ENCODE results near the gene DNAJA4. TPM values are rescaled to one million over a fixed set of nuclear protein-coding genes. Genes with fewer than 3 reads are reported as not detected.

Gene DNAJA4
- total and polyA plus RNA-seq, 3 experiments from 2014 or later = 12.3 to 35.3 (median 32.6) TPM

GRCh38 chr15:78302579-78303312 lies 38.4 kb downstream of the DNAJA4 start:
- Mint-ChIP-seq H3K4me1 (peaks cover 21 to 25% (median 21%) of the 10 kb centered on the region in 3 donors), H3K36me3 (peaks cover 0 to 7% (median 0%) of the 10 kb centered on the region in 3 donors), H3K4me3 (peak overlapping the region in 2 of 7 donors; percentile 28 to 67), H3K27me3 (peaks cover 1 to 10% of the 10 kb centered on the region in 2 donors), H3K9me3 (no peaks in the 10 kb centered on the region), H3K27ac (peak overlapping the region in 1 of 8 donors; percentile 77)
- Histone ChIP-seq H3K4me3 (ENCODE audit: low read length) (no peak overlapping the region), H3K9me3 (ENCODE audit: low read length) (no peaks in the 10 kb centered on the region), H3K27me3 (ENCODE audit: insufficient read depth, low read length, poor library complexity, severe bottlenecking) (no peaks in the 10 kb centered on the region), H3K4me1 (ENCODE audit: insufficient read depth, low read length) (peaks cover 13% of the 10 kb centered on the region), H3K36me3 (ENCODE audit: insufficient read depth, low read length) (no peaks in the 10 kb centered on the region), H3K27ac (ENCODE audit: low read depth, low read length) (no peak overlapping the region)
- no peak for DNase-seq
- CTCF ChIA-PET = no interaction called here
- POLR2A ChIA-PET = no interaction called here

- H3K9me3 Mint-ChIP-seq = no peaks in the 10 kb centered on the region
- peaks cover 6 to 15% of the 10 kb centered on the region in 2 donors for H3K27me3 Mint-ChIP-seq
- no peak overlapping the region for H3K27ac Mint-ChIP-seq
- no peaks in the 10 kb centered on the region for H3K9me3 ChIP-seq (ENCODE audit: low read length)
- peaks cover 0 to under 1% (median 0%) of the 10 kb centered on the region in 3 donors for H3K36me3 Mint-ChIP-seq
- no peaks in the 10 kb centered on the region for H3K4me1 ChIP-seq (ENCODE audit: insufficient read depth, low read length)
- no peaks in the 10 kb centered on the region for H3K27me3 ChIP-seq (ENCODE audit: insufficient read depth, low read length, poor library complexity, severe bottlenecking)
- H3K27ac ChIP-seq (ENCODE audit: low read depth, low read length) = no peak overlapping the region
- CTCF ChIA-PET = no interaction called here
- peaks cover 4 to 8% (median 6%) of the 10 kb centered on the region in 3 donors for H3K4me1 Mint-ChIP-seq
- no peak for DNase-seq
- POLR2A ChIA-PET = no interaction called here
- H3K4me3 Mint-ChIP-seq = no peak overlapping the region
- no peaks in the 10 kb centered on the region for H3K36me3 ChIP-seq (ENCODE audit: insufficient read depth, low read length)
- no peak overlapping the region for H3K4me3 ChIP-seq (ENCODE audit: low read length)
Measured at GRCh38 chr15:78304216-78305066, 40.1 kb downstream of the DNAJA4 start.

GRCh38 chr15:78306176-78306774 lies 41.9 kb downstream of the DNAJA4 start:
- Histone ChIP-seq H3K27ac (ENCODE audit: low read depth, low read length) (peak overlapping the region; percentile 38), H3K27me3 (ENCODE audit: insufficient read depth, low read length, poor library complexity, severe bottlenecking) (no peaks in the 10 kb centered on the region), H3K9me3 (ENCODE audit: low read length) (no peaks in the 10 kb centered on the region), H3K36me3 (ENCODE audit: insufficient read depth, low read length) (no peaks in the 10 kb centered on the region), H3K4me3 (ENCODE audit: low read length) (no peak overlapping the region), H3K4me1 (ENCODE audit: insufficient read depth, low read length) (no peaks in the 10 kb centered on the region)
- H3K4me3 Mint-ChIP-seq = no peak overlapping the region
- H3K9me3 Mint-ChIP-seq = no peaks in the 10 kb centered on the region
- H3K27me3 Mint-ChIP-seq = peaks cover 8 to 15% of the 10 kb centered on the region in 2 donors
- DNase-seq = no peak
- POLR2A ChIA-PET = no interaction called here
- no peak overlapping the region for H3K27ac Mint-ChIP-seq
- no peaks in the 10 kb centered on the region for H3K36me3 Mint-ChIP-seq
- CTCF ChIA-PET = no interaction called here
- H3K4me1 Mint-ChIP-seq = peaks cover 0 to 3% (median 1%) of the 10 kb centered on the region in 3 donors

- CTCF ChIA-PET = no interaction called here
- Mint-ChIP-seq H3K27ac (no peak overlapping the region), H3K36me3 (no peaks in the 10 kb centered on the region), H3K9me3 (no peaks in the 10 kb centered on the region), H3K27me3 (peaks cover 11 to 24% of the 10 kb centered on the region in 2 donors), H3K4me3 (no peak overlapping the region), H3K4me1 (no peaks in the 10 kb centered on the region)
- Histone ChIP-seq H3K4me3 (ENCODE audit: low read length) (no peak overlapping the region), H3K36me3 (ENCODE audit: insufficient read depth, low read length) (no peaks in the 10 kb centered on the region), H3K27me3 (ENCODE audit: insufficient read depth, low read length, poor library complexity, severe bottlenecking) (no peaks in the 10 kb centered on the region), H3K27ac (ENCODE audit: low read depth, low read length) (no peak overlapping the region), H3K4me1 (ENCODE audit: insufficient read depth, low read length) (no peaks in the 10 kb centered on the region), H3K9me3 (ENCODE audit: low read length) (no peaks in the 10 kb centered on the region)
- POLR2A ChIA-PET = no interaction called here
- no peak for DNase-seq
Measured at GRCh38 chr15:78307976-78308375, 43.6 kb downstream of the DNAJA4 start.

GRCh38 chr15:78308422-78309032 lies 44.2 kb downstream of the DNAJA4 start:
- Mint-ChIP-seq H3K27me3 (peaks cover 11 to 26% of the 10 kb centered on the region in 2 donors), H3K27ac (no peak overlapping the region), H3K36me3 (no peaks in the 10 kb centered on the region), H3K4me1 (no peaks in the 10 kb centered on the region), H3K4me3 (no peak overlapping the region), H3K9me3 (no peaks in the 10 kb centered on the region)
- Histone ChIP-seq H3K27me3 (ENCODE audit: insufficient read depth, low read length, poor library complexity, severe bottlenecking) (no peaks in the 10 kb centered on the region), H3K9me3 (ENCODE audit: low read length) (no peaks in the 10 kb centered on the region), H3K27ac (ENCODE audit: low read depth, low read length) (no peak overlapping the region), H3K36me3 (ENCODE audit: insufficient read depth, low read length) (no peaks in the 10 kb centered on the region), H3K4me1 (ENCODE audit: insufficient read depth, low read length) (no peaks in the 10 kb centered on the region), H3K4me3 (ENCODE audit: low read length) (no peak overlapping the region)
- ChIA-PET CTCF (interaction anchor here (0.9 kb wide), 1 partner anchor 9 kb away, joined by 3 read pairs; the partner anchor contains the start of gene SKIC8), POLR2A (no interaction called here)
- DNase-seq = peak in 3 of 5 donors; percentile 15 to 50 (median 19)

GRCh38 chr15:78311292-78311691 lies 46.9 kb downstream of the DNAJA4 start:
- ChIA-PET POLR2A (no interaction called here), CTCF (interaction anchor here (1.0 kb wide), 1 partner anchor 12 kb away, joined by 3 read pairs; the partner anchor contains the start of gene SKIC8)
- Histone ChIP-seq H3K4me3 (ENCODE audit: low read length) (no peak overlapping the region), H3K36me3 (ENCODE audit: insufficient read depth, low read length) (no peaks in the 10 kb centered on the region), H3K9me3 (ENCODE audit: low read length) (no peaks in the 10 kb centered on the region), H3K4me1 (ENCODE audit: insufficient read depth, low read length) (no peaks in the 10 kb centered on the region), H3K27me3 (ENCODE audit: insufficient read depth, low read length, poor library complexity, severe bottlenecking) (no peaks in the 10 kb centered on the region), H3K27ac (ENCODE audit: low read depth, low read length) (no peak overlapping the region)
- no peak overlapping the region for H3K4me3 Mint-ChIP-seq
- peaks cover 15 to 16% of the 10 kb centered on the region in 2 donors for H3K27me3 Mint-ChIP-seq
- peak in 1 of 5 donors; percentile 10 for DNase-seq
- no peaks in the 10 kb centered on the region for H3K9me3 Mint-ChIP-seq
- H3K4me1 Mint-ChIP-seq = no peaks in the 10 kb centered on the region
- H3K27ac Mint-ChIP-seq = no peak overlapping the region
- no peaks in the 10 kb centered on the region for H3K36me3 Mint-ChIP-seq

- ChIA-PET POLR2A (no interaction called here), CTCF (no interaction called here)
- Mint-ChIP-seq H3K36me3 (no peaks in the 10 kb centered on the region), H3K27me3 (peaks cover 15% of the 10 kb centered on the region in 2 donors), H3K27ac (no peak overlapping the region), H3K9me3 (no peaks in the 10 kb centered on the region), H3K4me3 (no peak overlapping the region), H3K4me1 (no peaks in the 10 kb centered on the region)
- no peak overlapping the region for H3K27ac ChIP-seq (ENCODE audit: low read depth, low read length)
- H3K9me3 ChIP-seq (ENCODE audit: low read length) = no peaks in the 10 kb centered on the region
- peak in 1 of 5 donors; percentile 22 for DNase-seq
- H3K36me3 ChIP-seq (ENCODE audit: insufficient read depth, low read length) = no peaks in the 10 kb centered on the region
- no peaks in the 10 kb centered on the region for H3K27me3 ChIP-seq (ENCODE audit: insufficient read depth, low read length, poor library complexity, severe bottlenecking)
- no peaks in the 10 kb centered on the region for H3K4me1 ChIP-seq (ENCODE audit: insufficient read depth, low read length)
- no peak overlapping the region for H3K4me3 ChIP-seq (ENCODE audit: low read length)
Measured at GRCh38 chr15:78312536-78312935, 48.2 kb downstream of the DNAJA4 start.

Measured in CD8-positive, alpha-beta memory T cell (primary cell).